Mesodermal cell (in vitro differentiated cells): ENCODE data around the gene SMPD2.
A peak's percentile ranks its signal among the peaks of the same experiment; 100 is the strongest.

ENCODE experiments used
- H3K27ac ChIP-seq: 2 replicates; pipeline ENCODE4 v1.7.0; 2013; ENCODE audit warnings: mild to moderate bottlenecking, low read depth, low read length, moderate library complexity; ENCODE audit not compliant: severe bottlenecking
- H3K36me3 ChIP-seq: 2 replicates; pipeline ENCODE4 v1.7.1; 2013; ENCODE audit warnings: mild to moderate bottlenecking, low read length, moderate library complexity; ENCODE audit not compliant: control insufficient read depth, insufficient read depth
- H3K4me1 ChIP-seq: one replicate; pipeline ENCODE4 v1.7.1; 2013; ENCODE audit warnings: mild to moderate bottlenecking, low read length; ENCODE audit not compliant: insufficient read depth, control insufficient read depth, poor library complexity, severe bottlenecking
- H3K4me3 ChIP-seq: 2 replicates; pipeline ENCODE4 v1.7.0; 2013; ENCODE audit warnings: low read length, control low read depth, mild to moderate bottlenecking; ENCODE audit not compliant: insufficient read depth, poor library complexity, severe bottlenecking; ENCODE audit errors: extremely low read depth
- H3K9me3 ChIP-seq: 2 replicates; pipeline ENCODE4 v1.7.1; 2013; ENCODE audit warnings: mild to moderate bottlenecking, low read length, moderate library complexity; ENCODE audit not compliant: control insufficient read depth
- WGBS, 2 experiments: methylation state at CpG; one replicate each; pipeline ENCODE4 v1.1.5; 2013; ENCODE audit warnings: missing lambda C conversion rate in 2 of 2; ENCODE audit not compliant: insufficient coverage in 2 of 2; 5-methylcytosine and 5-hydroxymethylcytosine counted together

Gene SMPD2

DNA sequence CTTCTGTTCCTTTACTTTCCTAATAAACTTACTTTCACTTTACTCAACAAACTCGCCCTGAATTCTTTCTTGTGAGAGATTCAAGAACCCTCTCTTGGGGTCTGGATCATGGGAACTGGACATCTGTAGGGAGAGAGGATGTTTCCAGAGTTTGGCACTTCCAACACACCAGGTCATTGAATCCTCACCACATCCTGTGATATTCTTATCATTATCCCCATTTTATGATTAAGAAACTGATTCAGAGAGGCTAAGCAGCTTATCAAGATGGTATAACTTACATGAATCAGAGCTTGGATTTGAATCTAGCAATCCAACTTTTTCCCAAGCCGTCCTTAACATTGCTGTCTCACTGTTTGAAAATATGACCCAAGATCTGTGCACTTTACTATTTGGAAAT is 15.6 kb upstream of the SMPD2 start:
- no peak overlapping the region for H3K4me3 ChIP-seq
- no peaks in the 10 kb centered on the region for H3K4me1 ChIP-seq
- WGBS, 2 experiments: no CpG with 5 or more reads among the region's 2 CpGs
- H3K36me3 ChIP-seq: no peaks in the 10 kb centered on the region
- no peaks in the 10 kb centered on the region for H3K9me3 ChIP-seq
- H3K27ac ChIP-seq: no peak overlapping the region

- 86 to 90% methylated on average over 5 to 6 of the region's 7 CpGs for WGBS, 2 experiments
- Histone ChIP-seq H3K4me1 (no peaks in the 10 kb centered on the region), H3K4me3 (no peak overlapping the region), H3K27ac (no peak overlapping the region), H3K36me3 (no peaks in the 10 kb centered on the region), H3K9me3 (no peaks in the 10 kb centered on the region)
These were observed 11.5 kb upstream of the SMPD2 start for GRCh38 chr6:109428889-109429477.

DNA sequence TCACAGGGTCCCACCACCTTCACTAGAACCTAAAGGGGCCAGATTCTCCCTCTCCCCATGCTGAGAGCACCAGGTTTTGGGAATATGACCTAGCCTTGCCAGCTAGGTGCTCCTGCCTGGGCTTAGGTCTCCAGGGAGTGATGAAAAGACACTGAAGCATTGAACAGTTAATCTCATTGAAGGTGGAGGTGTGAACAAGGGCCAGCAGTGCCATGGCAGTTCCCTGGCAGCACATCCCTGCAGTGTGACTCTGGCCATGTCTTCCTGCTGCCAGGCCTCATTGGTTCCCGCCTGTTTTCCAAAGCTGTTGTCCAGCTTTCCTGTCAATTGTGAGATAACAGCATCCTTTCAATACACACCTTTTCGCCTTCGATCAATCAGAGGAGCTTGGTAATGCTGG is 11.0 kb upstream of the SMPD2 start:
- Histone ChIP-seq H3K27ac (no peak overlapping the region), H3K36me3 (no peaks in the 10 kb centered on the region), H3K4me1 (no peaks in the 10 kb centered on the region), H3K9me3 (no peaks in the 10 kb centered on the region), H3K4me3 (no peak overlapping the region)
- WGBS, 2 experiments: 89 to 100% methylated on average over 3 of the region's 3 CpGs

GRCh38 chr6:109434456-109434855 is 6.1 kb upstream of the SMPD2 start:
- no peaks in the 10 kb centered on the region for H3K9me3 ChIP-seq
- no peak overlapping the region for H3K4me3 ChIP-seq
- H3K27ac ChIP-seq: no peak overlapping the region
- no peaks in the 10 kb centered on the region for H3K36me3 ChIP-seq
- no peaks in the 10 kb centered on the region for H3K4me1 ChIP-seq
- 100% methylated on average over 1 to 2 of the region's 2 CpGs for WGBS, 2 experiments

GRCh38 chr6:109436041-109436440 is 4.5 kb upstream of the SMPD2 start:
- 83 to 96% methylated on average over 2 to 3 of the region's 5 CpGs for WGBS, 2 experiments
- Histone ChIP-seq H3K9me3 (no peaks in the 10 kb centered on the region), H3K27ac (no peak overlapping the region), H3K4me1 (no peaks in the 10 kb centered on the region), H3K4me3 (no peak overlapping the region), H3K36me3 (no peaks in the 10 kb centered on the region)

DNA sequence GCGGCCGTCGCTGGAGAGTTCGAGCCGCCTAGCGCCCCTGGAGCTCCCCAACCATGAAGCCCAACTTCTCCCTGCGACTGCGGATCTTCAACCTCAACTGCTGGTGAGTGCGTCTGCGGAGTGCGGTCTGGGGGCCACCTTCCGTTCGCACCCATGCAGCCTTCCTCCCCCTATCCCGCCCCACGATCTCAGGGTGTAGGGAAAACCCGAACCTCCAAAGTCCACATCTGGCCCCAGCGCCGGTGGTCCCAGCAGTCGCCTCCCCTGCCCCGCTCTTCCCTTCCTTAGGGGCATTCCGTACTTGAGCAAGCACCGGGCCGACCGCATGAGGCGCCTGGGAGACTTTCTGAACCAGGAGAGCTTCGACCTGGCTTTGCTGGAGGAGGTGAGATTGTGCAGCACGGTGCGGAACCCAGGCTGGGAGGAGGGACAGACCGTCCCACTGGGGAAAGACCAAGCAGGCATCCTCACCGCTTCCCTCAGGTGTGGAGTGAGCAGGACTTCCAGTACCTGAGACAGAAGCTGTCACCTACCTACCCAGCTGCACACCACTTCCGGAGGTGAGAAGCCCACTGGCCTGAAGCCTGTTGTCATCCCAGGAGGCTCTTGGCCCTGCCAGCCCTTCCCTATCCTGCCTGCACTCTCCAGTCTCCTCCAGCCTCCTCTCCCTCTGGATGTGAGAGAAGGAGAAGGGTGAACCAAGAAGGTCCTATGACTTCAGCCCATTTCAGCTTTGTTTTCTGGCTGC is 719 bp downstream of the SMPD2 start:
- Histone ChIP-seq H3K27ac (peak overlapping the region; percentile 95), H3K9me3 (no peaks in the 10 kb centered on the region), H3K4me1 (peaks cover 2% of the 10 kb centered on the region), H3K36me3 (peaks cover 39% of the 10 kb centered on the region), H3K4me3 (peak overlapping the region; percentile 83)
- WGBS, 2 experiments: 1 to 2% methylated on average over 22 to 28 of the region's 31 CpGs

GRCh38 chr6:109442393-109442924 is 1.9 kb downstream of the SMPD2 start:
- Histone ChIP-seq H3K36me3 (peaks cover 51% of the 10 kb centered on the region), H3K9me3 (no peaks in the 10 kb centered on the region), H3K4me3 (no peak overlapping the region), H3K27ac (no peak overlapping the region), H3K4me1 (peaks cover 2% of the 10 kb centered on the region)
- WGBS, 2 experiments: 100% methylated on average over 4 to 6 of the region's 6 CpGs

- H3K27ac ChIP-seq: no peak overlapping the region
- H3K36me3 ChIP-seq: peaks cover 59% of the 10 kb centered on the region
- no peaks in the 10 kb centered on the region for H3K9me3 ChIP-seq
- peaks cover 2% of the 10 kb centered on the region for H3K4me1 ChIP-seq
- no peak overlapping the region for H3K4me3 ChIP-seq
- 96% methylated on average over 8 to 9 of the region's 10 CpGs for WGBS, 2 experiments
These were observed 3.0 kb downstream of the SMPD2 start for GRCh38 chr6:109443425-109443950.

GRCh38 chr6:109445382-109445781 is 4.9 kb downstream of the SMPD2 start:
- H3K9me3 ChIP-seq: no peaks in the 10 kb centered on the region
- WGBS, 2 experiments: 93 to 100% methylated on average over 7 of the region's 9 CpGs
- H3K27ac ChIP-seq: no peak overlapping the region
- H3K36me3 ChIP-seq: peaks cover 76% of the 10 kb centered on the region
- H3K4me1 ChIP-seq: peaks cover 2% of the 10 kb centered on the region
- no peak overlapping the region for H3K4me3 ChIP-seq

- no peak overlapping the region for H3K27ac ChIP-seq
- H3K36me3 ChIP-seq: peaks cover 81% of the 10 kb centered on the region
- H3K4me3 ChIP-seq: no peak overlapping the region
- H3K4me1 ChIP-seq: peaks cover 2% of the 10 kb centered on the region
- no peaks in the 10 kb centered on the region for H3K9me3 ChIP-seq
- WGBS, 2 experiments: 99 to 100% methylated on average over 5 to 11 of the region's 15 CpGs
These were observed 5.5 kb downstream of the SMPD2 start for GRCh38 chr6:109446072-109446471.

DNA sequence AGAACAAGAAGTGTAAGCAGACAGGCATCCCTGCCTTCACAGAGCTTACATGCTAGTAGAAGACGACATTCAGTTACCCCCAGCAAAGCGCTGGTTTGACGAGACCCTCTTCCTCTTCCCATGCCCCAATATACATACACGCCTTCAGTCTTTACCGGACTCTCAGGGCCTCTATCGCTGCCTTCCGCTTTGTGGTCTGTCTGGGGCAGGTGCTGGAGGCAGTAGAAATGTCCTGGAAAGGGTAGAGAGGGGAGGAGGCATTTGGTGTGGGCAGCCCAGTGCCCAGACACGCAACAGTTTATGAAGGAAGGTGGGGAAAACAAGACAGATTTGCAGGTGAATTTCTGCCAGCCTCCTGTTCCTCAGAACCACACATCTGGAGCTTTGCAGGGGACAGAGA is 6.0 kb downstream of the SMPD2 start:
- Histone ChIP-seq H3K4me3 (no peak overlapping the region), H3K27ac (no peak overlapping the region), H3K9me3 (no peaks in the 10 kb centered on the region), H3K36me3 (peaks cover 84% of the 10 kb centered on the region), H3K4me1 (peaks cover 2% of the 10 kb centered on the region)
- 91 to 99% methylated on average over 4 to 8 of the region's 8 CpGs for WGBS, 2 experiments
